ENCODE measurements around the gene CFP.
"Not testable (repeated sequence)": the region's sequence is repeated elsewhere in the genome, so short reads cannot be mapped to it uniquely, and the experiment has no call there.

The CFP gene

DNA sequence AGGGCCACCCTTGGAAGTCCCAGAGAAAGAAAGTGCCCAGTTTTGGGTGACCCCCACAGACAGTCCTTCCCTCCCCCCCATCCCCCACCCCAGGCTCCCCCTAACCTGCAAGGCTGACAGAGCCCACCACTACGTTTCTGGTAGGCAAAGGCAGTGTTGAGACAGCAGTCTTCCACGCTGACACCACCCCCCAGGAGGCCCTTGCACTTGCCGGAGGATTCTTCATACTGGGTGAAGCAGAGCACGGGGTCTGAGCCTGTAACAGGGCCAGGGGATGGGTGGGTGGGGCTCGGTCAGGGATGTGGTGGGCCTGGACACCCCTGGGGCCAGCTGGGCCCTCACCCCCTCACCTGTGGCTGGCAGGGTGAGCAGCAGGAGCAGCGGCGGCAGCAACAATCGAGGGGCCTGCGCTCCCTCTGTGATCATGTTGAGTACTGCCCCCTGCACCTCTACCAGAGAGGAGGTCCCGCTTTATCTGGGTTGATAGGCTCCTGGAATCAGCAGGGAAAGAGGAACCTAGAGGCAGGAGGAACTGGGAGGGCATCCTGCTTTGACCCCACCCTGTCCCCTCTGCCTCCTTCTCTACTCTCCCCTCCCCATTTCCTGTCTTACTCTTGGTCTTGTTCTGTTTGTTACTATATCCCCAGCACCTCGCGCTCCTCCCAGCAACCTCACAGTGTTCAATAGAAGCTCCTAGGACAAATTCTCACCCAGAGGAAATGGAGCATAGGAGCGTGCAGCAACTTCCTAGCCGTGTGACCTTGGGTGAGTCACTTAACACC, at the start of gene CFP:
Gene CFP (minus strand): TSS at position 512 of the 782 bp plus-strand sequence. CDS start 86 bp downstream, at position 426.
- FAIRE-seq (no peak), DNase-seq (ENCODE audit: insufficient read length, low spot score) (no peak)

DNA sequence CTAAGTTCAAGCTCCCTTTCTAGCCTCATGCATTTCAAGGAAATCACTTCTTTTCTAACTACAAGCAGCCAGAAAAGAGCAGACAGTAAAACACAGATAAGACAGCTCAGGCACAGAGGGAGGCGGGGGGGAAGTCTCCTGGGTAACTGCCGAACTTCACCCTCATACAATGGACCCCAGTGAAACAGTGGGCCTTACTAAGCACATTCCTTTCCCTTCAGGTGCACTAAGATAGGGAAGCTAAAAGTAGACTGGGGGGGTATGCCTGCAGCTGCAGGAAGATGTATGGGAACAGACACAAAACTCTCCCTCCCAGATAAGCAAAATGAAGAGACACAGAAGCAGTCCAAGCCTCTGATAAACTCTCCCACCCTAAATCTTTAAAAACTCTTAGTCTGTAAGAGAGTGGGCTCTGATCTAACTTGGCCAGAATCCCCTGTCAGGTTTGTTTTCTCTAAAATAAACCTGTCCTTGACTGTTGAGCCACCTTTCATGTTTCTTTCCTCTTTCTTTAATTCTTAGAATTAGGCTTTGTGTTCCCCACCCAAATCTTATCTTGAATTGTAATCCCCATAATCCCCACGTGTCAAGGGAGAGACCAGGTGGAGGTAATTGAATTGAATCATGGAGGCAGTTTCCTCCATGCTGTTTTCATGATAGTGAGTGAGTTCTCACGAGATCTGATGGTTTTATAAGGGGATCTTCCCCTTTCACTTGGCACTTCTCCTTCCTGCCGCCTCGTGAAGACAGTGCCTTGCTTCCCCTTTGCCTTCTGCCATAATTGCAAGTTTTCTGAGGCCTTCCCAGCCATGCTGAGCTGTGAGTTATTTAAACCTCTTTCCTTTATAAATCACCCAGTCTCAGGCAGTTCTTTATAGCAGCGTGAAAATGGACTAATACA, 46.5 kb upstream of the CFP start:
- DNase-seq (ENCODE audit: insufficient read length, low spot score); FAIRE-seq: not testable (repeated sequence)

DNA sequence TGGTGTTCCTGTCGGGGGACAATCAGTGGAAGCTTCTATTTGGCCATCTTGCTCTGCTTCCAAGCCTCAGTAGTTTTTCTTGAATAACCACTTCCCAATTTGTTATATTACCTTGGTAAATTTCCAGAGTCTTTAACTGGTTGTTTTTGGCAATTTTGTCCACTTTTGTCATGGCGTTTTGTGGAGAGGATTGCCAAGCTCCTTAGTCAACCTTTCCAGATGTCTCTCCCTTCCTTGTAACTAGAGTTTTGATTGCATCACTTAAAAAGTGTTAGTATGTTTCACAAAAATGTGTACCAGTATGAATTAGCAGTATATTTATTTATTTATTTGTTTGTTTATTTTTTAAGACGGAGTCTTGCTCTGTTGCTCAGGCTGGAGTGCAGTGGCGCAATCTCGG, 45.0 kb upstream of the CFP start:
- no peak for FAIRE-seq
- DNase-seq (ENCODE audit: insufficient read length, low spot score), result no peak

GRCh38 chrX:47665797-47666196, 36.1 kb upstream of the CFP start:
- FAIRE-seq; DNase-seq (ENCODE audit: insufficient read length, low spot score): not testable (repeated sequence)

- DNase-seq (ENCODE audit: insufficient read length, low spot score) (no peak), FAIRE-seq (no peak)
These were observed 35.0 kb upstream of the CFP start for GRCh38 chrX:47664737-47665136.

DNA sequence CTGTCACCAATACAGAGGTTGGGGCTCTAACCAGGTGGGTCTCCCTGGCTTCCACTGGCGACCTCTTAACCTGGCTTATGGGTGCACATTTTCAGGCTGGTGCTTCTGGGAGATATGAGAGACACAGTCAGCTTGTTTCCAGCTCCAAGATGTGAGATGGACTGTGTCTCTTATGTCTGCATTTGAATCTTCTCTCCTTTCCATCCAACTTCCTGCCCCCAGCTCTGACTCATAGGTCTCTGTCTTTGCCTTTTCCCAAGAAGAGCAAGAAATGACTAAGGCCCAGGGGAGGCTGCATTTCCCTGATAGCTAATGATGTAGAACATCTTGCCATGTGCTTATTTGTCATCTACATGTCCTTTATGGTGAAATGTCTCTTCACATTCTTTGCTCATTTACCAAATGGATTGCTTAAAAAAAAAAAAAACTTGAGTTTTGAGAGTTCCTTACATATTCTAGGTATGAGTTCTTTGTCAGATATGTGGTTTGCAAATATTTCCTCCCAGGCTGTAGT, 32.5 kb upstream of the CFP start:
- no peak for FAIRE-seq

GRCh38 chrX:47661539-47661938, 31.8 kb upstream of the CFP start:
- no peak for FAIRE-seq
- DNase-seq (ENCODE audit: insufficient read length, low spot score), result no peak

More for the DNA sequence above, 32.5 kb upstream of the CFP start:
- DNase-seq (ENCODE audit: insufficient read length, low spot score), result no peak

DNA sequence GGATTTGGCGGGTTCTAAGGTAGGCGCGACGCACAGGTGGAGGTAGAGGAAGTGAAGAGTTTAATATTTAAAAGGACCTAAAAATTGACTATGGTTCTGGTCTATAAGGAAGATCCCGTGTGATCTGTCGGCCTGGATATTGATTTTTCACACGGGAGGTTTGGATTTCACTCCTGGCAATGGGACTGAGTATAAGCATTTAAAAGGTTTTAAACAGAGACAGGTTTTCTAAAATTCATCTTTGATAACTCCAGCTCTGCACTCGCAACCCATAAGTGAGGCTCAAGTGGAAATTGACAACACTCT, 29.6 kb upstream of the CFP start:
- FAIRE-seq (no peak), DNase-seq (ENCODE audit: insufficient read length, low spot score) (no peak)

DNA sequence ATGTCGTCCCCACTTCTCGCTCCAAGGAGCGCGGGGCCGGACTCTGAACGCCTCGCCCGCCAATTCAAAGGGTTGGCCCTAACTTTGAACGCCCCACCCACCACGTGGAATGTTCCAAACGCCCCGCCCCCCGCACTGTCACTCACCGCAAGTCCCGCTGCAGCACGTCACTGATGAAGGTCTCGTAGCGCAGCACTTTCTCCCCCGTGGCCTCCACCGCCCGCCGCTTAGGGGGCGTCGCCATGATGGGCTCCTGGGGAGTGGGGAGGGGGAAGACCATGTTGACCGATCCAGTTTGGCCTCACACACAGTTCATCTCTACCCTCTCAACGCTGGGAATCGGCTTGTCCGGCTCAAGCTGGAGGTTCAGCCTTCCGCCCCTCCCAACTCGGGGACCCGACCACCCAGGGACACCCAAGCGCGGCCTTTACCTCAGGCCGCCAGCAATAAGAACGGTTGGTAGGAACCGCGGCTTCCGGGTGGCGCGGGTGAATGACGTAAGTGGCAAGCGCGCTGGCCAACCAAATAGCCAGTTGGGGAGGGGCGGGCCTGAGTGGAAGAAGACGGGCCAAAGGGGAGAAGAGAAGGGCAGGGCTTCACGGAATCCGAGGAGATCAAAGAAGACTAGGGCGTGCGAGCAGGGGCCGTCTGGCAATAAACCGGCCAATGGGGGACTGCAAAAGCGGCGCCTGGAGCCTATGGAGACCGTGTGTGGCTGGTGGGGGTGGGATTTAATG, 29.1 kb upstream of the CFP start, which contains the start of gene UXT:
Gene UXT (minus strand): TSS at position 497 of the 737 bp plus-strand sequence. CDS start 253 bp downstream, at position 244.
- FAIRE-seq (peak; percentile 98), DNase-seq (ENCODE audit: insufficient read length, low spot score) (peak; percentile 60)

GRCh38 chrX:47658301-47658683, 28.6 kb upstream of the CFP start:
- no peak for FAIRE-seq
- no peak for DNase-seq (ENCODE audit: insufficient read length, low spot score)

- DNase-seq (ENCODE audit: insufficient read length, low spot score) (no peak), FAIRE-seq (peak; percentile 47)
These were observed 21.5 kb upstream of the CFP start for GRCh38 chrX:47651043-47651905.

- FAIRE-seq (peak; percentile 100), DNase-seq (ENCODE audit: insufficient read length, low spot score) (peak; percentile 50)
These were observed 20.7 kb upstream of the CFP start, which contains the start of gene ELK1 for GRCh38 chrX:47650164-47651042. TSS of gene ELK1 (minus strand) at chrX:47650563. CDS start at chrX:47641441, 9,122 bp downstream.

GRCh38 chrX:47649781-47650163, 20.0 kb upstream of the CFP start:
- no peak for FAIRE-seq

GRCh38 chrX:47649271-47649670, 19.5 kb upstream of the CFP start:
- FAIRE-seq (no peak), DNase-seq (ENCODE audit: insufficient read length, low spot score) (no peak)

More at GRCh38 chrX:47649781-47650163, 20.0 kb upstream of the CFP start:
- DNase-seq (ENCODE audit: insufficient read length, low spot score), result no peak

- peak; percentile 89 for FAIRE-seq
- DNase-seq (ENCODE audit: insufficient read length, low spot score), result no peak
These were observed 18.6 kb upstream of the CFP start for GRCh38 chrX:47648376-47648775.

DNA sequence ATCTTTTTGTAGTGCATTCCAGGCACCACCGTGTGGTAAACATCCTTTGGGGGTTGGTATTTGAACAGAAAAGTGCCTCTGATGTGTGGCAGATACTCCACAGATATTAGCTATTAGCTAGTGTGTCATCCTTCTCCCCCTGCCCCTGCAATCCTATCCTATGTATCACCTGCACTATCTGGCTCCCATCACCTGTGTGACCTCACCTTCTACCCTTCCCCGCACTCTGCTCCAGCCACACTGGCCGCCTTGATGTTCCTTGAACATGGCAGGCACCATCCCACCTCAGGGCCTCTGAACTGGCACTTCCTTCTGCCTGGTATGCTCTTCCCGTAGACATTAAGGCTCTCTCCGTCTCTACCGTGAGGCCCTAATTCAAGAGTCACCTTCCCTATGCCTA, 16.9 kb upstream of the CFP start:
- no peak for FAIRE-seq
- no peak for DNase-seq (ENCODE audit: insufficient read length, low spot score)

- FAIRE-seq, result no peak
These were observed 15.8 kb upstream of the CFP start for GRCh38 chrX:47645530-47645929.

GRCh38 chrX:47644557-47645091, 14.9 kb upstream of the CFP start:
- FAIRE-seq, result no peak
- DNase-seq (ENCODE audit: insufficient read length, low spot score), result no peak

More at GRCh38 chrX:47645530-47645929, 15.8 kb upstream of the CFP start:
- DNase-seq (ENCODE audit: insufficient read length, low spot score), result no peak

All from GM19239 (cell line).